HG03457 (cell line): ENCODE data around the gene DHX32.
"Not testable (repeated sequence)": the region's sequence is repeated elsewhere in the genome, so short reads cannot be mapped to it uniquely, and the experiment has no call there.

Source experiments
- ATAC-seq: cut with Tn5 transposase; IDR thresholded peaks from one replicate; pipeline ENCODE4 v1.9.1; 2021; ENCODE audit warnings: moderate number of reproducible peaks; ENCODE audit not compliant: unreplicated experiment

Gene DHX32

GRCh38 chr10:125881192-125881591 lies at the start of gene DHX32:
Gene DHX32, minus strand, starts transcription at chr10:125881292. Its CDS starts 468 bp downstream, at chr10:125880824.
- no peak for ATAC-seq

- no peak for ATAC-seq
Measured at GRCh38 chr10:125929618-125930017, 48.5 kb upstream of the DHX32 start.

GRCh38 chr10:125928928-125929585 lies 48.0 kb upstream of the DHX32 start:
- no peak for ATAC-seq

- not testable (repeated sequence) for ATAC-seq
Measured at GRCh38 chr10:125927265-125927664, 46.2 kb upstream of the DHX32 start.

- ATAC-seq = no peak
Measured at GRCh38 chr10:125926247-125926646, 45.2 kb upstream of the DHX32 start.

- no peak for ATAC-seq
Measured at GRCh38 chr10:125925262-125925834, 44.3 kb upstream of the DHX32 start.

GRCh38 chr10:125921643-125922306 lies 40.7 kb upstream of the DHX32 start:
- not testable (repeated sequence) for ATAC-seq

GRCh38 chr10:125917704-125918361 lies 36.7 kb upstream of the DHX32 start:
- not testable (repeated sequence) for ATAC-seq

DNA sequence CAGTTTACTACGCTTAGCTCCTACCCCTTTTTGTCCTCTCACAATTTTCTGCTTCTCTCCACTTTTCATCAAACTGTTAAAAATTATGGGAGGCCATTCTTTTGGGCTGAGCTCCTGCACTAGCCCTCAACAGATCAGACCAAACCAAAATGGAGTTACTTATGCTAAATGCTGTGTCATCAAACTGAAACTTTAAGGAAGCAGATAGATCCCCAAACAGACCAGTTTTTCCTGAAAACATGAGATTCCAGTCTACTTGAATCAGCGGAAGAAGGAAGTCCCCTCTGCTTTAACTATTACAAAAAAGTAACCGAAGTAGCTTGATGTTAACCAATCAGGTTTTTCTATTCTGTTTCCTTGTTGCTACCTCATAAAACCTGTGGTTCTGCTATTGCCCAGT lies 35.9 kb upstream of the DHX32 start:
- no peak for ATAC-seq

DNA sequence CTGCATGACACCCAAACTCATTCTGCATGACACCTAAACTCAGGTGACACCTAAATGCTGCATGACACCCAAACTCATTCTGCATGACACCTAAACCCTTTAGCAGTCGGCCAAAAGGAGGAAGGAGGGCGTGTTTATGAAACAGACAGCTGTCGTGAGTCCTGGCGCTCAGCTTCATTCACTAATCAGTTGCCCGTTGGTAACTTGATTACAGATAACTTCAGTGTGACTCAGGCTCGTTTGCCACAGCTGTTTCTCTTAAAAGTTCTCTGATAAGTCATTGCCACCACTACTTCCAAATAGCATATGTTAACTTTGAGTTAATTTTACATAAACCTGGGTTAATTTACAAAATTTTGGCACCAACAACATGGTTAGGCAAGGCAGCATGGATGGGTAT lies 32.2 kb upstream of the DHX32 start:
- ATAC-seq = not testable (repeated sequence)

DNA sequence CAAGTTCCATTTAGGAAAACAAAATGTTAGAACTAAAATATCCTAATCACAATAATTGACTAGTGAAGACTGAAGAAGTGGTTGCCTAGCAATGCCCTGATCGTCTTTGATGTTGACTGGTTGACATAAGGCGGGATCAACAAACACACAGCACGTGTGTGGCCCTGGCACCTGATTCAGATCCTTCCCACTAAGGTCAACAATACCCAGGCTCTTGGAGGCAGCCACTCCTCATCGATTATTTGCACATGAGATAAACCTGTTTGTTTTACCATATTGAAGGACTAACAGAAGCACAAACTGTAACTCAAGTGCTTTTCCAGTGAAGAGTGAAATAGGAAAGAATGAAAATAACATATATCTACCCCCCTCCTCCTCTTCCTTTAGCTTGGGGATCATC lies 30.9 kb upstream of the DHX32 start:
- ATAC-seq = no peak

DNA sequence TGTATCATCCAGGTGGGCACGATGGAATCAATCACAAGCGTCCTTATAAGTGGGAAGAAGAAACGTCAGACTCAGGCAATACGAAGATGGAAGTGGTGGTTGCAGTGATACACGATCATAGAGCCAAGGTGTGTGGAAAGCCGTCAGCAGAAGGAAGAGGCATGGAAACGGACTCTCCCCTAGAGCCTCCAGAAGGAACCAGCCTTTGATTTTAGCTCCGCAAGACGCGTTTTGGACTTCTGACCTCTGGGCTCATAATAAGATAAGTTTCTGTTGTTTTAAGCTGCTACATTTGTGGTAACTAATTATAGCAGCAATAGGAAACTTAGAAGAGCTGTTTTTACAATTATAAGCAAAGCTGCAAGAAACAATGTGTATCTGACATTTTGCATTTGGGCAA lies 30.1 kb upstream of the DHX32 start:
- ATAC-seq = no peak

GRCh38 chr10:125909491-125909890 lies 28.4 kb upstream of the DHX32 start:
- ATAC-seq = not testable (repeated sequence)

DNA sequence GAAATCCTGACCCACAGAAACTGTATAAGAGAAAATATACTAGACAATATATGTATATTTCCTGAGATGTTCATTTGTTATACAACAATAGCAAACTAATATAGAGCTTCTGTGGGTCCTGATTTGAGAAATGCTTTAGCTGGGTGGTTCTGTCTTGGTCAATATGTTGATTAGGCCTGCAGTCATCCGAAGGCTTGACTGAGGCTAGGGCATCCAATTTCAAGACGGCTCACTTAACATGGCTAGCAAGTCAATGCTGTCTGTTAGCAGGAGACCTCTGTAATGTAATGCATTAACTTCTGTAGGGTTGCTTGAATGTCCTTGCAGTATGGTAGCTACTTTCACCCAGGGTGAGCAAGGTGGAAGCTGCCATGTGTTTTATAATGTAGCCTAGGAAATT lies 27.7 kb upstream of the DHX32 start:
- not testable (repeated sequence) for ATAC-seq

GRCh38 chr10:125907598-125907997 lies 26.5 kb upstream of the DHX32 start:
- not testable (repeated sequence) for ATAC-seq

- not testable (repeated sequence) for ATAC-seq
Measured at GRCh38 chr10:125905069-125905994, 24.2 kb upstream of the DHX32 start.

- not testable (repeated sequence) for ATAC-seq
Measured at GRCh38 chr10:125903135-125903640, 22.1 kb upstream of the DHX32 start.

- ATAC-seq = not testable (repeated sequence)
Measured at GRCh38 chr10:125900963-125901362, 19.9 kb upstream of the DHX32 start.

- not testable (repeated sequence) for ATAC-seq
Measured at GRCh38 chr10:125897317-125897716, 16.2 kb upstream of the DHX32 start.
